GM12878 (cell line): ENCODE measurements around the gene C1QC. TPM values are rescaled to one million over a fixed set of nuclear protein-coding genes. Genes with fewer than 3 reads are reported as not detected.

Experiments used
- ATAC-seq: fragments of 200-7000 bp; cut with Tn5 transposase; 3 replicates; pipeline ENCODE4 v1.9.1; 2020; ENCODE audit warnings: mild to moderate bottlenecking, moderate library complexity
- BruUV-seq: library from RNA; stranded (reverse); fragments of 400-500 nt; replicated peaks from 2 replicates; lab custom pipeline; 2021; lab: Mats Ljungman, UMichigan
- CTCF ChIA-PET: fragments of 300-600 bp; sonication (Branson Sonifier 250); formaldehyde crosslinking; extraction: SDS; loops from one replicate; lab custom pipeline; 2021; ENCODE audit warnings: inconsistent platforms; lab: Yijun Ruan, JAX
- POLR2A ChIA-PET: fragments of 350-600 bp; formaldehyde crosslinking; extraction: SDS; loops from one replicate; lab custom pipeline; 2021; ENCODE audit warnings: inconsistent platforms; lab: Charles Lee
- RAD21 ChIA-PET: fragments of 300-600 bp; sonication (Branson Sonifier 250); formaldehyde crosslinking; loops from one replicate; lab custom pipeline; 2023; ENCODE audit warnings: antibody characterized with exemption; ENCODE audit not compliant: unreplicated experiment; lab: Charles Lee
- SMC1A ChIA-PET: fragments of 300-600 bp; sonication (Branson Sonifier 250); formaldehyde crosslinking; loops from one replicate; lab custom pipeline; 2023; ENCODE audit not compliant: unreplicated experiment, uncharacterized antibody; lab: Charles Lee
- DNase-seq: peaks from one replicate; pipeline ENCODE4 v3.0.0-alpha.2; 2011; ENCODE audit warnings: low read depth, low spot score
- FAIRE-seq: peaks from 3 replicates; lab custom pipeline; 2011; peaks lifted over from hg19 to GRCh38; lab: Jason Lieb, UNC
- H2AFZ ChIP-seq: 2 replicates; pipeline ENCODE4 v1.6.0; 2011; ENCODE audit warnings: low read depth, low read length, control low read depth; ENCODE audit not compliant: control insufficient read depth
- H3K27ac ChIP-seq: 2 replicates; pipeline ENCODE4 v1.5.1; 2011; ENCODE audit warnings: control low read depth; ENCODE audit not compliant: control insufficient read depth, insufficient read depth
- H3K27me3 ChIP-seq, 2 experiments: replicated peaks in 1 of 2; 2 replicates each; pipeline versions ENCODE4 v1.6.0 to v1.6.1; 2011; ENCODE audit warnings: low read length in 1 of 2; ENCODE audit not compliant: control insufficient read depth in 2 of 2, insufficient read depth in 2 of 2
- H3K36me3 ChIP-seq, 2 experiments: 2 replicates each; pipeline ENCODE4 v1.5.1; 2011; ENCODE audit warnings: low read length in 1 of 2; ENCODE audit not compliant: control insufficient read depth in 2 of 2, insufficient read depth in 2 of 2
- H3K4me1 ChIP-seq: 2 replicates; pipeline ENCODE4 v1.6.1; 2011; ENCODE audit warnings: mild to moderate bottlenecking, low read length, moderate library complexity, mixed read lengths; ENCODE audit not compliant: control insufficient read depth, insufficient read depth
- H3K4me2 ChIP-seq: 2 replicates; pipeline ENCODE4 v1.6.0; 2011; ENCODE audit warnings: control low read depth; ENCODE audit not compliant: control insufficient read depth, insufficient read depth
- H3K4me3 ChIP-seq: fragments of 200-600 bp; sonication (generic); 2 replicates; pipeline ENCODE4 v1.5.1; 2016
- H3K79me2 ChIP-seq: 2 replicates; pipeline ENCODE4 v1.6.0; 2011; ENCODE audit warnings: low read length; ENCODE audit not compliant: control insufficient read depth, insufficient read depth
- H3K9ac ChIP-seq: 2 replicates; pipeline ENCODE4 v1.8.0; 2011; ENCODE audit warnings: low read length, control low read depth, mixed read lengths; ENCODE audit not compliant: control insufficient read depth, insufficient read depth
- H3K9me3 ChIP-seq: replicated peaks from 3 replicates; pipeline ENCODE4 v1.5.1; 2011; ENCODE audit warnings: mild to moderate bottlenecking, low read length; ENCODE audit not compliant: control insufficient read depth, insufficient read depth
- H4K20me1 ChIP-seq: 2 replicates; pipeline ENCODE4 v1.6.0; 2011; ENCODE audit not compliant: control insufficient read depth, insufficient read depth
- NBN ChIP-seq: fragments of 450-650 bp; IDR thresholded peaks from 2 replicates; pipeline ENCODE4 v1.6.1; 2016
- RAD21 ChIP-seq: IDR thresholded peaks from 2 replicates; pipeline ENCODE4 v1.6.1; 2011; ENCODE audit warnings: mild to moderate bottlenecking, low read depth, low read length, moderate library complexity; ENCODE audit not compliant: insufficient read depth
- STAT1 ChIP-seq: fragments of 450-650 bp; conservative IDR thresholded peaks from 2 replicates; pipeline ENCODE4 v1.6.1; 2014; ENCODE audit warnings: antibody characterized with exemption, mild to moderate bottlenecking
- WGBS: methylation state at CpG from one replicate; pipeline ENCODE4 v1.1.6; 2016; ENCODE audit warnings: low lambda C conversion rate; ENCODE audit not compliant: insufficient replicate concordance, insufficient coverage; ENCODE audit errors: missing lambda C conversion rate; 5-methylcytosine and 5-hydroxymethylcytosine counted together
- in situ Hi-C: fragments of 300-500 bp; cut with MboI; formaldehyde crosslinking; loops from 9 replicates; pipeline ENCODE4 v1.14.3; 2018; ENCODE audit warnings: mixed read lengths
- intact Hi-C: fragments of 100-400 bp; cut with micrococcal nuclease; formaldehyde crosslinking; loops from one replicate; pipeline ENCODE4 v1.14.2; 2022; ENCODE audit not compliant: unreplicated experiment
- polyA plus RNA-seq, 11 experiments: library from polyadenylated mRNA; depleted of rRNA in 4 of 11; unstranded in 6 of 11; stranded (reverse) in 5 of 11; fragments of >200 nt; fragmentation: Nextera tagmentation in 4 of 11; fragmentation: Illumina TruSeq in 1 of 11; extraction: Ambion mirVana in 4 of 11; extraction: Trizol in 1 of 11; gene quantifications; 1 replicate in 1 of 11; 2 replicates in 10 of 11; pipeline versions ENCODE4 v1.2.1 to v1.2.3, GENCODE V29; 2011 to 2016; ENCODE audit warnings: inconsistent platforms in 2 of 11, missing spikeins in 2 of 11, low read depth in 1 of 11
- total RNA-seq, 4 experiments: library from RNA; depleted of rRNA in 3 of 4; stranded (reverse); fragments of >200 nt in 3 of 4; fragmentation: Illumina TruSeq in 1 of 4; extraction: Trizol in 1 of 4; gene quantifications; 2 replicates each; pipeline versions ENCODE4 v1.2.1 to v1.2.3, GENCODE V29; 2013 to 2021
- TF ChIP-seq, protein P1 (sequence below): fragments of 450-650 bp; IDR thresholded peaks from 2 replicates; pipeline ENCODE4 v1.6.1; 2017; ENCODE audit warnings: mild to moderate bottlenecking, moderate library complexity
- TF ChIP-seq, protein P2 (sequence below), 3 experiments: IDR thresholded peaks in 2 of 3; conservative IDR thresholded peaks in 1 of 3; 2 replicates each; pipeline ENCODE4 v1.5.1; 2011; ENCODE audit warnings: low read depth in 3 of 3, low read length in 3 of 3, mild to moderate bottlenecking in 3 of 3, control low read depth in 2 of 3, moderate library complexity in 2 of 3, inconsistent platforms in 1 of 3, mixed read lengths in 1 of 3; ENCODE audit not compliant: control insufficient read depth in 2 of 3, insufficient read depth in 1 of 3; ENCODE audit errors: extremely low read depth in 1 of 3

Gene C1QC
- total and polyA plus RNA-seq, 10 of the 15 experiments (the other 5 are each of a cell fraction or from before 2014, with no cell fraction given) = 0.74 TPM; not detected in 9

DNA sequence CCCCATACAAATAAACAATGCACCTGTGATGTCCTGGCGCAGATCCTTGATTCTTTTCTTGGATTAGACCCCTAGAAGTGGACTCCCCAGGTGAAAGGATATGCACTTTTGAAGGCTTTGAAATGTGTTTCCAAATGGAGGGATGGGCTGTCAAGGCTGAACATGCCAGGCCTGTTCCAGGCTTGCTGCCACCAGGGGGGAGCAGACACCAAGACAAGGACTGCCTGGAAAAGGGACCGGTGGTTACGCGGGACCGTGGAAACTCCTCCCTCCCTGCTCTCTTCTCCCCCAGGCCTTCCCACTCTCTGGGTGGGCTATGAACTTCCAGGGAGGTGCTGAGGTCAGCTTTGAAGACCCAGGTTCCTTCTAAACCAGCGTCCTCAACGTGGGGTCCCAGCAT is 22.3 kb downstream of the C1QC start:
- CTCF ChIA-PET = no interaction called here
- FAIRE-seq = no peak
- 32% methylated on average over 7 of the region's 7 CpGs for WGBS

More for the DNA sequence above, 22.3 kb downstream of the C1QC start:
- Histone ChIP-seq H3K4me2 (no peak overlapping the region), H3K27ac (no peak overlapping the region), H3K36me3 (no peaks in the 10 kb centered on the region), H3K27me3 (no peaks in the 10 kb centered on the region; a peak in 3 of 4 replicates), H3K9me3 (no peaks in the 10 kb centered on the region), H3K9ac (no peak overlapping the region), H2AFZ (no peak overlapping the region), H3K4me1 (no peaks in the 10 kb centered on the region), H3K4me3 (no peak overlapping the region), H4K20me1 (no peaks in the 10 kb centered on the region), H3K79me2 (no peaks in the 10 kb centered on the region)
- ChIA-PET POLR2A (no interaction called here), RAD21 (no interaction called here), SMC1A (interaction anchor here (0.6 kb wide), 1 partner anchor 198 kb away, joined by 4 read pairs; no protein-coding TSS in a partner anchor)
- intact Hi-C loops = no loop called here
- DNase-seq (no peak), ATAC-seq (no peak)
- BruUV-seq = no TSS peak
- in situ Hi-C loops = no loop called here
- TF ChIP-seq, protein P1, sequence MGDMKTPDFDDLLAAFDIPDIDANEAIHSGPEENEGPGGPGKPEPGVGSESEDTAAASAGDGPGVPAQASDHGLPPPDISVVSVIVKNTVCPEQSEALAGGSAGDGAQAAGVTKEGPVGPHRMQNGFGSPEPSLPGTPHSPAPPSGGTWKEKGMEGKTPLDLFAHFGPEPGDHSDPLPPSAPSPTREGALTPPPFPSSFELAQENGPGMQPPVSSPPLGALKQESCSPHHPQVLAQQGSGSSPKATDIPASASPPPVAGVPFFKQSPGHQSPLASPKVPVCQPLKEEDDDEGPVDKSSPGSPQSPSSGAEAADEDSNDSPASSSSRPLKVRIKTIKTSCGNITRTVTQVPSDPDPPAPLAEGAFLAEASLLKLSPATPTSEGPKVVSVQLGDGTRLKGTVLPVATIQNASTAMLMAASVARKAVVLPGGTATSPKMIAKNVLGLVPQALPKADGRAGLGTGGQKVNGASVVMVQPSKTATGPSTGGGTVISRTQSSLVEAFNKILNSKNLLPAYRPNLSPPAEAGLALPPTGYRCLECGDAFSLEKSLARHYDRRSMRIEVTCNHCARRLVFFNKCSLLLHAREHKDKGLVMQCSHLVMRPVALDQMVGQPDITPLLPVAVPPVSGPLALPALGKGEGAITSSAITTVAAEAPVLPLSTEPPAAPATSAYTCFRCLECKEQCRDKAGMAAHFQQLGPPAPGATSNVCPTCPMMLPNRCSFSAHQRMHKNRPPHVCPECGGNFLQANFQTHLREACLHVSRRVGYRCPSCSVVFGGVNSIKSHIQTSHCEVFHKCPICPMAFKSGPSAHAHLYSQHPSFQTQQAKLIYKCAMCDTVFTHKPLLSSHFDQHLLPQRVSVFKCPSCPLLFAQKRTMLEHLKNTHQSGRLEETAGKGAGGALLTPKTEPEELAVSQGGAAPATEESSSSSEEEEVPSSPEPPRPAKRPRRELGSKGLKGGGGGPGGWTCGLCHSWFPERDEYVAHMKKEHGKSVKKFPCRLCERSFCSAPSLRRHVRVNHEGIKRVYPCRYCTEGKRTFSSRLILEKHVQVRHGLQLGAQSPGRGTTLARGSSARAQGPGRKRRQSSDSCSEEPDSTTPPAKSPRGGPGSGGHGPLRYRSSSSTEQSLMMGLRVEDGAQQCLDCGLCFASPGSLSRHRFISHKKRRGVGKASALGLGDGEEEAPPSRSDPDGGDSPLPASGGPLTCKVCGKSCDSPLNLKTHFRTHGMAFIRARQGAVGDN = no peak
- TF ChIP-seq, protein P2, sequence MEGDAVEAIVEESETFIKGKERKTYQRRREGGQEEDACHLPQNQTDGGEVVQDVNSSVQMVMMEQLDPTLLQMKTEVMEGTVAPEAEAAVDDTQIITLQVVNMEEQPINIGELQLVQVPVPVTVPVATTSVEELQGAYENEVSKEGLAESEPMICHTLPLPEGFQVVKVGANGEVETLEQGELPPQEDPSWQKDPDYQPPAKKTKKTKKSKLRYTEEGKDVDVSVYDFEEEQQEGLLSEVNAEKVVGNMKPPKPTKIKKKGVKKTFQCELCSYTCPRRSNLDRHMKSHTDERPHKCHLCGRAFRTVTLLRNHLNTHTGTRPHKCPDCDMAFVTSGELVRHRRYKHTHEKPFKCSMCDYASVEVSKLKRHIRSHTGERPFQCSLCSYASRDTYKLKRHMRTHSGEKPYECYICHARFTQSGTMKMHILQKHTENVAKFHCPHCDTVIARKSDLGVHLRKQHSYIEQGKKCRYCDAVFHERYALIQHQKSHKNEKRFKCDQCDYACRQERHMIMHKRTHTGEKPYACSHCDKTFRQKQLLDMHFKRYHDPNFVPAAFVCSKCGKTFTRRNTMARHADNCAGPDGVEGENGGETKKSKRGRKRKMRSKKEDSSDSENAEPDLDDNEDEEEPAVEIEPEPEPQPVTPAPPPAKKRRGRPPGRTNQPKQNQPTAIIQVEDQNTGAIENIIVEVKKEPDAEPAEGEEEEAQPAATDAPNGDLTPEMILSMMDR (IDR thresholded peaks at IDR 0.05 in 2 of 3, conservative IDR thresholded peaks at IDR 0.05 in 1 of 3; ENCODE audit: control insufficient read depth in 2 of 3, extremely low read depth in 1 of 3, insufficient read depth in 1 of 3, low read depth in 3 of 3, low read length in 3 of 3) = peak; percentile 17 to 28 (median 25); a peak in 3 of 6 replicates
- TF ChIP-seq NBN = no peak
- TF ChIP-seq RAD21 = peak; percentile 38; the same call in 1 of the 2 replicates
- TF ChIP-seq STAT1 = no peak
